Sigmoid colon (tissue), 3 donors: Measurements from ENCODE around the gene ZP1.

Experiments used
- POLR2A ChIP-seq, 2 donors: fragments of 450-650 bp; IDR thresholded peaks; one replicate each; pipeline ENCODE4 v1.6.1; 2016; ENCODE audit warnings: antibody characterized with exemption in 2 of 2, mild to moderate bottlenecking in 2 of 2, moderate library complexity in 2 of 2
- TF ChIP-seq, protein P1 (sequence below), 4 experiments: fragments of 450-650 bp in 3 of 4; fragments of 200-600 bp in 1 of 4; IDR thresholded peaks; one replicate each; pipeline ENCODE4 v1.5.1; 2016 to 2019; ENCODE audit warnings: antibody characterized with exemption in 4 of 4, mild to moderate bottlenecking in 3 of 4, moderate library complexity in 2 of 4

DNA sequence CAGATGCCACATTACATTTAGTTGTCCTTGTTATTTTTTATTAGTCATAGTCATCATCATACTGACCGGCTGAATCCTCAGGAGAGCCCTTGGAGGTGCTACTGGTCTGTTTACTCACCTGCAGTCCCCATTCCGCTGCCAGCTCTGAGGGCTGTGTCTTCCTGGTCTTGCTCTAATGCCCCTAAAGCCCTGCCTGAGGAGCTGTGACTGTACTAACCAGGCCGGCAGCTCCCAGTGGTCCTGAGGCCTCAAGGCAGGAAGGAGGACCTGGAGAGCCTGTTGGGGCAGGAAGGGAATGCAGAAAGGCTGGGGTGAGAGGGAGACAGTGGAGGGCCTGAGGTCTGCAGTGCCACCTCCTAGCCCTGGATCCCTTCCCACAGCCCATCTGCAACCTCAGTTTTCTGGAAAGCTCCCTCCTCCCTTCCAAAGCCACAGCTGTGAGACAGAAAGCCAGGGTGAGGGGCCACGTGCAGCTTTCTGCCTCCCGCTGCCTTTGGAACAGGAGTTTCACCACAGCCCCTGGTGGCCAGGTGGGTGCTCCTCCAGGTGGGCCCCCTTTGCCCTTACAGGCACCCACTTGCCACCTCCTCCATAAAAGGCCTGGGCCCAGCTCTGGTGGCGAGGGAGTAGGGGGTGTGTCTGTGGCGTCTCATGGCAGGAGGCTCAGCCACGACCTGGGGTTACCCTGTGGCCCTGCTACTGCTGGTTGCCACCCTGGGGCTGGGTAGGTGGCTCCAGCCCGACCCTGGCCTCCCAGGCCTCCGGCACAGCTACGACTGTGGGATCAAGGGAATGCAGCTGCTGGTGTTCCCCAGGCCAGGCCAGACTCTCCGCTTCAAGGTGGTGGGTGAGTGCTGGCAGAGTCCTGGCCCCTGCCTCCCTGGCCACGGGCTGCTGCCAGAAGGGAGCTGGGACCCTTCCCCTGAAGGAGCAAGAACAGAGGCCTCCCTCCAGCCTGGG lies at the start of gene ZP1:
- TF ChIP-seq, protein P1, sequence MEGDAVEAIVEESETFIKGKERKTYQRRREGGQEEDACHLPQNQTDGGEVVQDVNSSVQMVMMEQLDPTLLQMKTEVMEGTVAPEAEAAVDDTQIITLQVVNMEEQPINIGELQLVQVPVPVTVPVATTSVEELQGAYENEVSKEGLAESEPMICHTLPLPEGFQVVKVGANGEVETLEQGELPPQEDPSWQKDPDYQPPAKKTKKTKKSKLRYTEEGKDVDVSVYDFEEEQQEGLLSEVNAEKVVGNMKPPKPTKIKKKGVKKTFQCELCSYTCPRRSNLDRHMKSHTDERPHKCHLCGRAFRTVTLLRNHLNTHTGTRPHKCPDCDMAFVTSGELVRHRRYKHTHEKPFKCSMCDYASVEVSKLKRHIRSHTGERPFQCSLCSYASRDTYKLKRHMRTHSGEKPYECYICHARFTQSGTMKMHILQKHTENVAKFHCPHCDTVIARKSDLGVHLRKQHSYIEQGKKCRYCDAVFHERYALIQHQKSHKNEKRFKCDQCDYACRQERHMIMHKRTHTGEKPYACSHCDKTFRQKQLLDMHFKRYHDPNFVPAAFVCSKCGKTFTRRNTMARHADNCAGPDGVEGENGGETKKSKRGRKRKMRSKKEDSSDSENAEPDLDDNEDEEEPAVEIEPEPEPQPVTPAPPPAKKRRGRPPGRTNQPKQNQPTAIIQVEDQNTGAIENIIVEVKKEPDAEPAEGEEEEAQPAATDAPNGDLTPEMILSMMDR (IDR thresholded peaks at IDR 0.05), result no peak
- no peak for TF ChIP-seq POLR2A (IDR thresholded peaks at IDR 0.05)
